GM19099 (cell line): ENCODE measurements around the gene ICE2.

Experiments used
- POLR2A ChIP-seq: IDR thresholded peaks from 3 replicates; pipeline ENCODE4 v1.6.1; 2011; ENCODE audit warnings: low read depth; ENCODE audit not compliant: insufficient read length; ENCODE audit errors: extremely low read depth

Gene ICE2

DNA sequence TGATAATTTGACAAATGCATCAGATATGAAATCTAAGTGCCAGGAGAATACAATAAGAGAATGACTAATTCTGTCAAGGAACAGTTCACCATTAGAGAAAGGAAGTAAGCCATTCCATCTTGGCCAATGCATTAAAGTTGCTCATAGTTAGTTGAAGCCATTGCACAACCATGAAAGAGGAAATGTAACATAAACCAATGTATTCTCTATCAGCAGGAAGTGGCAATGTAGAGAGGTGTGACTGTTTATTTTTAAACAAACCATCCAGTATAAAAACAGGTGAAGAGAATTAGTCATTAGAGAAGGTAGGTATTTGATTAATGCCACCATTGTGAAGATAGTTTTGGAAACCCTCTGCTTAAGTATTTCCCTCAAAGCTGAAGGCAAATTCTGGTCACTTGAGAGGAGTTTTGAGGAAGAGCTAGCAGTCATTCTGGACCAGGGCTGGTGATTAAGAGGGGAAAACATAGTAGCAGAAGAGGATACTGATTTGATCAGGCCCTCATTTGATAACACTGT lies 70.4 kb downstream of the ICE2 start:
- no peak for TF ChIP-seq POLR2A

DNA sequence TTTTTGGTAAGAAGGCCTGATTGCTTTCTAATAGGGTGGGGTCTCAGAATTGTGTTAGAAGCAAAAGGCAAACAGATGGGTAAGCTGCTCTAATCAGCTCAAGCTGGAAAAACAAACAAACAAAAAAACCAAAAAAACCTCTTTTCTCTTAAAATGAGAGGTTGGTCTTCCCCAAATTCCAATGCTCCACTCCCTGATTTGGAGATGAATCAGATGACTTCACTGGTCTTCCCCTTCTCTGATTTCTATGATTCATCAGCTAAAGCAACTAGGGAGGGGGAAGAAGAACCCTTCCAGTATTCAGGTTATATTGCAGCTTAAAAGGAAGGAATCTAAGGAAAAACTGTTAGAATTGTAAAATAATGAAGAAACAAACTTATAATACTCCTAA lies 71.5 kb downstream of the ICE2 start:
- no peak for TF ChIP-seq POLR2A

DNA sequence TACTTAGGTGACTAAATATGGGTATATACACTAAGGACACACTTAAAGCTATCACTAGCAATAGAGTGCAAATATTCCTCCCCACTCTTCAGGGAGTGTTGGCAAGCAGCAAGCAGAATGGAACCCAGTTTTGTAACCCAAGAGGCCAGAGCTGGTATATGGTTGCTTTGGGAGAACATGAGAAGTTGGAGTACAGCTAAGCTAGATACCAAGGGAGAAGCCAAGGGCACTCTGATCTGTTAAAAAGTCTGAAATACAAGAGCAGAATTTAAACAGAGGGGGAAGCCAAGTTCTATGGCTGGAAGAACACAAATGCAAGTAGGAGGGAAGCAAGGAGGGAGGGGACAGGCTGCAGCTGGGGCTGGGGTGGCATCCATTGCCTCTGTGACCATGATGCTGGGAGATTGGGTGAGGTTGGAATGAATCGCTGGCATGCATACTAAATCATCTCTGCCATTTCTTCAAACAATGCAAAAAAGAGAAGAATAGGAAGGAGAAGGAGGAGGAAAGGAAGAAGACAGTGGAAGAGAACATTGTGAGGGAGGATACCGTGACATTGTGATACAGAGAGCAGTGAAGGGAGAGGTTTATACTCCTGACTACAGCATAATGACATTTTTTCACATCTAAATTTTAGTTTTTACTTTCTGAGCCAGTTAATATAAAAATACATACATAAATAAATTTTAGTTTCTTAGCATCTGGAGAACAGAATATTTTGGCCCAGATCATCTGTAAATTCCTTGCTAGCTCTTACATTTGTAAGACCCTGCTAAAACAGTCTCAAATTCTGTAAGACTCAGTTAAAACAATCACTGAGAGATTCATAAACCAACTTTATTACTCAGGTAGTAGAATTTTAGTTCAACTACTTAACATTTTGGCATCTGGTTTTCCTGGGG lies 72.2 kb downstream of the ICE2 start:
- no peak for TF ChIP-seq POLR2A

DNA sequence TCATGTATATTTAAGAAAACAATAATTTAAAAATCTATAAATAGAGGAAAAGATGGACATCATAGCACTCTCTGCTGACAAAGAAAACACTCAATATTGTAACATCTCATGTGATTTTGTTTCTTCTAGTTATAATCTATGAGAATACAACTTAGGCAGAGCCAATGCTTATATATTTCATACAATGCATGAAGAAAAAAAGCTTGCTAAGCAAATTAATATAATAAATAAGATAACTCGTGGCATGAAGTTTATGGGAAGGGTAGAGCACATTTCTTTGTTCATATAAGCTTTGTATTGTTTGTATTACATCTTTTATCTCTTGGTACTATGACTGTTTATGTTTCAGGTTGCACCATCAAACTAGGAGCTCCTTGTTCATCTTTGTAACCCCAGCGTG lies 73.5 kb downstream of the ICE2 start:
- TF ChIP-seq POLR2A = no peak

DNA sequence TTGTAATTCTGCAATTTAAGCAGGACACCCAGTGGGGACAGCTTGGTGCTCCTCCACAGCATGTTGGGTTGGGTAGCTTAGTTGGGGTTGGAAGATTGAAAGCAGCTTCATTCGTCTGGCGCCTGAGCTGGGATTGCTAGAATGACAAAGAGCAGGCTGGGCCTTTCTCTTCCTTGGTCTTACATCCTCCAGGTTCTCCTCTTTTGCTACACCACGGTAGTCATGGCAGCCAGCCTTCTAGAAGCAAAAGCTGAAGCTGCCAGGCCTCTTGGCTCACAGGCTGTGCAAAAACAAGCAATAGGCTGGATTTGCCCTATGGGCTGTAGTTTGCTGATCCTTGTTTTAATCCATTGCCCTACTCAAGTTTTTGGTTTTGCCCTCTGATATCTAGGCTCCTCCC lies 78.0 kb downstream of the ICE2 start:
- TF ChIP-seq POLR2A = no peak

DNA sequence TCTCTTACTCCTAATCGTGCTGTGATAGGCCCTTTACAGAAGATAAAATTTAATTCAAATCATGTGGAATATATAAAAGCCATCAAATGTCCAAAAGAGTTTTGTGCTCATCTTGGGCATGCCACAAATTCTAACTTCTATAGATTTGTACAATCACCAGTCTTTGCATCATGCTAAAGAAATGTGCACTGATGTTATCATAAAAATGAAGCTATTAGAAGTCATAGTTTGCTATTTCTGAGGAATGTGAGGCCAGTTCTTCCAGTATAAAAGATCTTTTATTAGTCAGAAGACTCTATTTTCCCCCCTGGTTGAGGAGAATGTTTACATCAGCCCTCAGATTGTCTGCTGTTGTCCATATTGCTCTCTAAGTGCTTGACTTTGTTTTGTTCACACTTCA lies 79.0 kb downstream of the ICE2 start:
- TF ChIP-seq POLR2A = no peak

DNA sequence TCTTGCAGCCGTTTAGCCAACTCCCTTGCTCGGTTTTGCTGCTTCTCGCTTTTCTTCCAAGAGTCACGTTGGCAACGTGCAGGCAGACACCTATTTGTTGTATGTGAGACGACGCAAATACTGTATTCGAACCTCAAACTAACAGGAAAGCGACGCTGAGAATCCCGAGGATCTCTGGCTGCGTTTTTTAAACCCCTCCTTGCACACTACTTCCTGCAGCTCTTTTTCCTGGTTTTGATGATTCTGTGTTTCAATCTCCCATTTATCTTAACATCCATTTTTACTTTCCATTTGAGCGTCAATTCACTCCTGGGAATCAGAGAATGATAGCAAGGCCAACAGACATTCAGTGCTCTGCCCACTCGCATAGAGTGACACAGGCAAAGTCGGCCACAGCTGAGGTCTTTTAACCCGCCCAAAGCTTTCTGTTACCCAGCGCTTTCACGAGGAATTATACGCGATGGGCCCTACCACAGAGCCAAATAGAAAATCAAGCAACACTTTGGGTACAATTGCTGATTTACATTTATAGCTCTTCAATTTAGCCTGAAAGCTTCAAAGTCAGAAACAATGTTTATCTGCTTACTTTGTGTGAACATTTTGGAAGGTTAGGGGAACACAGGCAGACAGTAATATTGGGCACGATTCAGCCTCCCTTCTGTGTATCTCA lies 79.6 kb downstream of the ICE2 start:
- TF ChIP-seq POLR2A = no peak

DNA sequence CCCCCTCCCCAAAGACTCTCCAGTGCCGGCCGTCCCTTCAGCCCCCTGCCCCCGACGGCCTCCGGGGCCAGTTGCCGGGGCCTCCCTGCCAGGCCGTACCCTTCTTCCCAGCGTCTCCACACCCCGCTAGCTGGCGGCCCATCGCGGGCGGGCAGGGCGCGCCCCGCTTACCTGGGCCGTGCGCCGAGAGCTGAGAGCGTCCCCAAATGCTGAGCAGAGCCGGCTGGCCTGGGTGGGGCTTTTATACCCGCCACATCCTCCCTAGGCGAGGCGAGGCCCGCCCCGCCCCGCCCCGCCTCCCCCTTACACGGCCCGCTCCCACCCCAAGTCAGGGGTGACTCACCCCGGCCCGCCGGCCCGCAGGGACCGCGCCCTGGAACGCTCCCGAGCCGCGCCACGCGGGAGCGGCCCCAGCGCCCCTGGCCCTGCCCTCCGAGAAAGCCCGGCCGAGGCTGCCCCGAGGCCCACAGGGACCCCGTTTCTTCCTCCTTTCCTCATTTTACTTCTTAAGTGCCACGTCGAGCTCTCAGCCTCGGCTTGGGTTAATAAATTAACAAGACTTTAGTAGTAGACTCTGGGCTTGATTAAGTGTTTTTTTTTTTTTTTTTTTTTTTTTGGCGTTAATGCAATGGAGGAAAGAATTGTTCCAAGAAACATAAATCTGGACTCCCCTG lies 81.0 kb downstream of the ICE2 start, which contains the start of gene ANXA2:
Gene ANXA2, minus strand, starts transcription at position 215 of the 674 bp plus-strand sequence. CDS start 11,911 bp downstream, outside the sequence.
- TF ChIP-seq POLR2A = peak; percentile 93

DNA sequence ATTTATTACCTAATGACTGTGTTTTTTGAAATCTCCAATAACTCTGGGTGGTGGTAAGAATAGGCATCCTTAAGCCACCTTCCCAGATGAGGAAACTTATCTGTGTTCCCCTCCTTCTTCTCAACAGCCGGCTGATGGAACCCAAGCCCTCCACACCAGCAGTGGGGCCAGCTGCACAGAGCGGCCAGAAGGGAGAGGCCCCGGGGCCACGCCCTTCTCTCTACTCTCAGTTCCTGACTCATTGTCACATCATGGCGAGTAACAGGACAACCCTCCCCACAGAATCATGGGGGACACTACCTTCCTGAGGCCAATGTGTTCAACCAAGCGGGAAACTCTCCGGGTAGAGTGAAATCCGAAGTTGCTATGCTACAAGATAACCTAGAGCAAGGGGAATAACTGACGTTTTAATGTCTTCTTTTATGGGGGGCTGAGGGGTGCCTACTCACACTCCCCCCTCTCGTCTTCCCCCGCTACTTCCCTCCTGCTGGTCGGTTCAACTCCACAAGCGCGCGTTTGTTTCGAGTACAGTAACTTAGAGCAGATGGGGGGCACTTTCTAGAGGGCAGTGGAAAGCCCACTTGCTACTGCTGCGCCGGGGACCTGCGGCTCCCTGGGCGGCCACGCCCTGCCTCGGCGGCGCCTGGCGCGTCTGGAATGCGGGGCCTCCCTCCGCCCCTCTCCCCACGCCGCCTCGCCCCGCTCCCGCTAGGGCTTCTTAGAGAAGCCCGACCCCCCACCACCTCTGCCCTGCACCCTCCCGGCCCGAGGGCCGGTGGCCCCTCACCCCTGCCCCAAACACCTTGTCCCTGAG lies 81.8 kb downstream of the ICE2 start:
- TF ChIP-seq POLR2A = peak; percentile 41

DNA sequence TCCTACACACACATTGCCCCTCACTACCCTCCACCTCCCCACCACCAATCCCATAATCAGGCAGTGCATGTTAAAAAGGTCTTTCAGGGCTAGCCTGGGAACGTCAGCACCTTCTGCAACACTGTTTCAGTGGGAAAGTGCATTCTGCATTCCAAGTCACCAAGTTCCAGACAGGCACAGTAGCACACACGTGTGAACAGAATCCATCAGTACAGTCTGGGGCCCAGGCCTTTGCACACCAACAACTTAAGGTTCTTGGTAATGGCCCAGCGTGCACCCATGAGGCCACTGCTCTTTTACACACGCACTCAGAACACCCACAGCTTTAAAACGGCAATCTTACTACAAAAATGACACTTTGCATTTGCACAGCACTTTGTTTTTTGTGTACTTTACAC lies 82.4 kb downstream of the ICE2 start:
- no peak for TF ChIP-seq POLR2A

DNA sequence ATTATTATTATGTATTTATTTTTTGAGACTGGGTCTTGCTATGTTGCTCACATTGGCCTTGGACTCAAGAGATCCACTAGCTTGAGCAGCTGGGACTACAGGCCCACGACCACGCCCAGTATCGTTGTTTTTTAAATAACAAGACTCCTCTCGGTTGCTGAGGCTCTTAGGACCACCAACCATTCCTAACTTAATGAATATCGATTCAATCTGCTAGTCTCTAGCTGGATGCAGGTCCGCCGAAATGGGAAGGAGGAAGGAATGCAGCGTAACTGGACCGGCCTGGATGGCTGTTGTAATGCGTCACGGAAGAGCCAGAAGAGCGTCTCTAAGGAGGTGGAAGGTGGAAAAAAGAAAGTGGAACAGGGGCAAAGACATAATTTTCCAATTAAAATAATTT lies 82.8 kb downstream of the ICE2 start:
- no peak for TF ChIP-seq POLR2A

DNA sequence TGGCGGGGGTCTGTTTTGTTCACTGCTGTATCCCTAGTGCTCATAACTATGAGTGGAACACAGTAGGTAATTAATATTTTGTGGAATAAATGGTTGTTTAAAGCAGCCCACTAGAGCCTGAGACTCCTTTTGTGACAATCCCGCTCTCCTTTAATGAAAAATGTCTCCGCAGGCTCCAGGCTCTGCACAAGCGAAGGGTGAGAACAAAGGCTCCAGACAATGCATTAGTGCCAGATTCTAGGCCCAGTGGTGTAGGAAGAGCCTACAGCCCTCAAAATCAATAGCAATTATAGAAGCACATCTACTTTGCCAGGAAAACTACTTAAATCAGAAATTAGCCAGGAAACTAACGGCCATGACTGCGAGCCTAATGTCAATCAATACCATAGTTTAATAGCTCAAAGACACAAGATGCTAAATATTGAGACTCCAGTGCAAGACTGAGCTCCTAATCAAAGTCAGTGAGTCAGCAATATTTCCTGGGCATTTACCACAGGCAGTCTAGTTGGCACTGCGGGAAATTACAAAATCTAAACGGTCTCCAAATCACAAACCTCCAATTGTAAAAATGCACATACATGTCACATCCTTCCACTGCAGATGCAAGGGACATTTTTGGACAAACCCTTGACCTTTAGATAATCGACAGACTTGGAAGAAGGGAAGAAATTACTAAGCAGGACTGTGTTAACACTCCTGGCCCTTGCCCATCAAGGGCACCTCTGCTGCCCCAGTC lies 83.5 kb downstream of the ICE2 start:
- no peak for TF ChIP-seq POLR2A

DNA sequence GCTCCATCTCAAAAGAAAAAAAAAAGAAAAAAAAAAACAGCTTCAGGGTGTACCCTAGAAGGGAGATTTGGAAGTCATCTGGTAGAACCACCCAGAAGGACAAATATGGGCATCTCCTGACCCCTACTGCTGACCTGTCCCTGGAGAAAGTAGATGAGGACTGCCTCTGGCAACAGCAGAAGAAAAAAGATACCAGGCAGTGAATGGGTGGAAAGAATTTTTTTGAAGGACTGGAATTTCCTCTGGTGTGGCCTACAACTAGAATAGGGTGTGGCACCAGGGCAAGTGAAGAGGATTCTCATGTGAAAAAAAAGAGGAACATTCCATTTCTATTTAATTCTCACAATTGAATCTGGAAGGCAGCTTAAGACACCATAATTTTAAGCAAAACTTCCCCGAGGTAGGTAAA lies 84.2 kb downstream of the ICE2 start:
- no peak for TF ChIP-seq POLR2A

DNA sequence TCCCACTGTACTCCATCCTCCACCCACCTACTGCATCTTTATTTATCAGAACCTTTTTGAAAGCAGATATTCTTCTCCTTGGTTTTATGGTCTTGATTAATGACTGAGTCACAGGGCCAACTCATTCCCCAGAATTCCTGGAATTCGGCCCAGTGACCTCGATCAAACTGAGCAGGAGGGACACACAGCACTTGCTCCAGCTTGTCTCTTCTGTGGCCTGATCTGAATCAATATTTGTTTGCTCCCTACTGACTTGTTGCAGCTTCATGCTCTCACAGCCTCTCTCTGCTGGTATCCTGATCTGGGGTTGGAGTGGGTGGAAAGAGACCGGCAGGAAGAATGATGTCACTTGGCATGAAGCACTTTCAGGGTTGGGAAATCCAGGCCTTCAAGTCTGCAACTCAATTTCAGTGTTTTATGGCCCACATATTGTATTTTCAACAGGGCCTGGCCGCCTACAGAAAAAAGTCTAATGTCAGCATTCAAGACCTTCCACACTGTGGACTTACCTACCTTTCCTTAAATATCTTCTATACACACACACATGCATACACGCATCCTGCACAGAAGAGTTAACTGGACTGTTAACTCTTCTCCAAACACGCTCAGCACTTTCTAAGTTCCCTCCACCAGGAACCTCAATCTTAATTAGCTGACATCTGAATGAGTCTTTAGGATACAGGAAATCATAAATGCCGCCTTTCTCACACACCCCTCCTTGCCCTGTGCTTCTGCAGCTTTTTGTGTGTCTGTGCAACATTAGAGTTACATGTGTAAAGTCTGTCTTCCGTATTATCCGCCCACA lies 85.8 kb downstream of the ICE2 start:
- TF ChIP-seq POLR2A = no peak

DNA sequence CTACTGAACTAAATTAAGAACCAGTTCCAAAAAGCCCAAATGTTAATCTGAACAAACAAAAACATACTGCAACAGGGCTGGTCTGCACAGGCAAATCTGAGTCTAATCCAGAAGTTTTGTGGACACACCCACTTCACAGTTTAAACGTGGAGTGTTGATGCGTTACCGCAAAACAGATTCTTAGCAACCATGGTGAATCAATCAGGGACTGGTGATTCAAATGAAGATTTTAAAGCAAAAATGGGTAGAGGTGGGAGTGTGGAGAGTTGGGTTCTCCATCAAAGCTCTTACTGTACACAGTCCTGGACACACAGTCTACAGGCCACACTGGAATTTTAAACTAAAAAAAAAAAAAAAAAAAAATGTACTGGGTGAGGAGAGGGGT lies 86.3 kb downstream of the ICE2 start:
- TF ChIP-seq POLR2A = no peak
